CD4-positive, alpha-beta T cell (primary cell): ENCODE measurements around the gene MTHFD1L. TPM values are rescaled to one million over a fixed set of nuclear protein-coding genes. Genes with fewer than 3 reads are reported as not detected.

Experiments used
- ATAC-seq: fragments of 200-7000 bp; cut with Tn5 transposase; one replicate; pipeline ENCODE4 v1.10.0; 2022; ENCODE audit warnings: mild to moderate bottlenecking; ENCODE audit not compliant: poor library complexity
- CTCF ChIA-PET: fragments of 350-600 bp; sonication (Branson Sonifier 250); formaldehyde crosslinking; loops from one replicate; lab custom pipeline; 2021; ENCODE audit warnings: antibody characterized with exemption, inconsistent platforms; lab: Charles Lee
- POLR2A ChIA-PET: fragments of 350-600 bp; sonication (Branson Sonifier 250); formaldehyde crosslinking; loops from one replicate; lab custom pipeline; 2021; ENCODE audit warnings: antibody characterized with exemption, inconsistent platforms; lab: Charles Lee
- DNase-seq, 14 experiments: peaks; one replicate each; pipeline ENCODE4 v3.0.0-alpha.2; 2013 to 2020; ENCODE audit warnings: mixed read lengths in 2 of 14
- H3K27ac ChIP-seq, 2 donors: one replicate each; pipeline versions ENCODE4 v1.5.1 to v1.7.0; 2013; ENCODE audit warnings: low read length in 2 of 2, low read depth in 1 of 2, mild to moderate bottlenecking in 1 of 2
- H3K27me3 ChIP-seq, 2 experiments: 1 replicate in 1 of 2; 2 replicates in 1 of 2; pipeline versions ENCODE4 v1.6.1 to v1.7.0; 2013; ENCODE audit warnings: low read length in 2 of 2, control low read depth in 1 of 2, mild to moderate bottlenecking in 1 of 2, moderate library complexity in 1 of 2; ENCODE audit not compliant: insufficient read depth in 2 of 2, control insufficient read depth in 1 of 2
- H3K36me3 ChIP-seq: one replicate; pipeline ENCODE4 v1.6.1; 2013; ENCODE audit warnings: low read length, control low read depth; ENCODE audit not compliant: insufficient read depth
- H3K4me1 ChIP-seq: one replicate; pipeline ENCODE4 v1.6.1; 2013; ENCODE audit warnings: low read length, control low read depth; ENCODE audit not compliant: insufficient read depth
- H3K4me3 ChIP-seq: one replicate; pipeline ENCODE4 v1.5.1; 2013; ENCODE audit warnings: mild to moderate bottlenecking, low read length, moderate library complexity
- H3K9me3 ChIP-seq, 2 experiments: 1 replicate in 1 of 2; 2 replicates in 1 of 2; pipeline versions ENCODE4 v1.6.1 to v1.7.0; 2013; ENCODE audit warnings: low read length in 2 of 2, mild to moderate bottlenecking in 2 of 2, control low read depth in 1 of 2, moderate library complexity in 1 of 2; ENCODE audit not compliant: control insufficient read depth in 1 of 2, insufficient read depth in 1 of 2
- H3K27ac Mint-ChIP-seq: one replicate; pipeline ENCODE4 v1.8.0; 2020; ENCODE audit warnings: mixed read lengths
- H3K27me3 Mint-ChIP-seq: one replicate; pipeline ENCODE4 v1.8.0; 2021; ENCODE audit warnings: mixed read lengths
- H3K36me3 Mint-ChIP-seq: one replicate; pipeline ENCODE4 v1.8.0; 2021; ENCODE audit warnings: low read depth, mixed read lengths
- H3K4me1 Mint-ChIP-seq: one replicate; pipeline ENCODE4 v1.8.0; 2021; ENCODE audit warnings: low read depth, mixed read lengths
- H3K4me3 Mint-ChIP-seq: one replicate; pipeline ENCODE4 v1.8.0; 2020; ENCODE audit warnings: mild to moderate bottlenecking, mixed read lengths
- H3K9me3 Mint-ChIP-seq: one replicate; pipeline ENCODE4 v1.8.0; 2020; ENCODE audit warnings: mixed read lengths
- CTCF ChIP-seq: fragments of 200-600 bp; IDR thresholded peaks from one replicate; pipeline ENCODE4 v1.8.0; 2022; ENCODE audit warnings: antibody characterized with exemption, mild to moderate bottlenecking
- intact Hi-C, 2 experiments: fragments of 100-400 bp; cut with DNase I in 1 of 2; cut with micrococcal nuclease in 1 of 2; formaldehyde crosslinking; loops; one replicate each; pipeline versions ENCODE4 v1.15.1 to v1.9.0; 2023 to 2025; cut with DNase I, micrococcal nuclease
- total RNA-seq, 174 experiments: library from RNA in 2 of 174; stranded (reverse) in 2 of 174; gene quantifications; one replicate each; pipeline ENCODE4 v1.2.3 and lab custom pipeline; 2021 to 2026

The MTHFD1L gene
- total RNA-seq, 2 experiments from 2014 or later = 8.8 to 9.7 TPM

- POLR2A ChIA-PET = no interaction called here
- Mint-ChIP-seq H3K27me3 (no peaks in the 10 kb centered on the region), H3K9me3 (no peaks in the 10 kb centered on the region), H3K4me3 (no peak overlapping the region), H3K4me1 (no peaks in the 10 kb centered on the region), H3K36me3 (peaks cover 32% of the 10 kb centered on the region), H3K27ac (no peak overlapping the region)
- Histone ChIP-seq H3K9me3 (no peaks in the 10 kb centered on the region), H3K36me3 (no peaks in the 10 kb centered on the region), H3K4me3 (no peak overlapping the region), H3K4me1 (no peaks in the 10 kb centered on the region), H3K27ac (no peak overlapping the region), H3K27me3 (no peaks in the 10 kb centered on the region)
- ATAC-seq (no peak), DNase-seq (no peak)
- CTCF ChIA-PET = no interaction called here
- no peak for TF ChIP-seq CTCF
- intact Hi-C loops = no loop called here
Observed at GRCh38 chr6:150964765-150965164, 99.3 kb downstream of the MTHFD1L start.

GRCh38 chr6:150966786-150967185 lies 101.3 kb downstream of the MTHFD1L start:
- no peak for DNase-seq
- POLR2A ChIA-PET = no interaction called here
- Histone ChIP-seq H3K4me1 (no peaks in the 10 kb centered on the region), H3K36me3 (no peaks in the 10 kb centered on the region), H3K27ac (no peak overlapping the region), H3K4me3 (no peak overlapping the region), H3K9me3 (no peaks in the 10 kb centered on the region), H3K27me3 (no peaks in the 10 kb centered on the region)
- H3K4me3 Mint-ChIP-seq = no peak overlapping the region
- CTCF ChIA-PET = no interaction called here
- intact Hi-C loops = no loop called here
- no peaks in the 10 kb centered on the region for H3K9me3 Mint-ChIP-seq
- TF ChIP-seq CTCF = no peak
- no peaks in the 10 kb centered on the region for H3K27me3 Mint-ChIP-seq
- H3K36me3 Mint-ChIP-seq = peaks cover 36% of the 10 kb centered on the region
- H3K4me1 Mint-ChIP-seq = no peaks in the 10 kb centered on the region
- no peak for ATAC-seq
- H3K27ac Mint-ChIP-seq = no peak overlapping the region

GRCh38 chr6:150967381-150967780 lies 101.9 kb downstream of the MTHFD1L start:
- intact Hi-C loops = no loop called here
- Mint-ChIP-seq H3K27me3 (no peaks in the 10 kb centered on the region), H3K36me3 (peaks cover 42% of the 10 kb centered on the region), H3K4me1 (no peaks in the 10 kb centered on the region), H3K9me3 (no peaks in the 10 kb centered on the region), H3K27ac (no peak overlapping the region), H3K4me3 (no peak overlapping the region)
- no peaks in the 10 kb centered on the region for H3K9me3 ChIP-seq
- ChIA-PET CTCF (no interaction called here), POLR2A (no interaction called here)
- no peak overlapping the region for H3K27ac ChIP-seq
- no peak for TF ChIP-seq CTCF
- ATAC-seq (no peak), DNase-seq (no peak)
- no peak overlapping the region for H3K4me3 ChIP-seq
- H3K4me1 ChIP-seq = no peaks in the 10 kb centered on the region
- H3K27me3 ChIP-seq = no peaks in the 10 kb centered on the region
- H3K36me3 ChIP-seq = peaks cover under 1% of the 10 kb centered on the region
